Neuronal stem cell (in vitro differentiated cells): ENCODE data around the gene ZNHIT2.
A peak's percentile ranks its signal among the peaks of the same experiment; 100 is the strongest.

ENCODE experiments used
- DNase-seq: peaks from one replicate; pipeline ENCODE4 v3.0.0-alpha.2; 2013; ENCODE audit warnings: low spot score
- H2AFZ ChIP-seq: one replicate; pipeline ENCODE4 v1.6.1; 2013; ENCODE audit warnings: mild to moderate bottlenecking, low read length, inconsistent platforms
- H2AK5ac ChIP-seq: 2 replicates; pipeline ENCODE4 v1.6.1; 2013; ENCODE audit warnings: low read depth, mild to moderate bottlenecking, inconsistent platforms, low read length, moderate library complexity, mixed read lengths
- H2BK120ac ChIP-seq: 2 replicates; pipeline ENCODE4 v1.6.1; 2013; ENCODE audit warnings: low read depth, mild to moderate bottlenecking, inconsistent platforms, low read length, moderate library complexity, mixed read lengths
- H2BK12ac ChIP-seq: one replicate; pipeline ENCODE4 v1.6.1; 2013; ENCODE audit warnings: low read length, inconsistent platforms
- H2BK15ac ChIP-seq: 2 replicates; pipeline ENCODE4 v1.6.1; 2013; ENCODE audit warnings: mild to moderate bottlenecking, low read length, inconsistent platforms, mixed read lengths
- H2BK5ac ChIP-seq: one replicate; pipeline ENCODE4 v1.6.1; 2013; ENCODE audit warnings: inconsistent platforms, mild to moderate bottlenecking, low read length, moderate library complexity
- H3K14ac ChIP-seq: one replicate; pipeline ENCODE4 v1.6.1; 2013; ENCODE audit warnings: low read length, inconsistent platforms
- H3K18ac ChIP-seq: 2 replicates; pipeline ENCODE4 v1.6.1; 2013; ENCODE audit warnings: low read length, inconsistent platforms
- H3K23ac ChIP-seq: 2 replicates; pipeline ENCODE4 v1.6.1; 2013; ENCODE audit warnings: low read depth, mild to moderate bottlenecking, mixed read lengths, low read length, inconsistent platforms; ENCODE audit not compliant: poor library complexity
- H3K27ac ChIP-seq: replicated peaks from 3 replicates; pipeline ENCODE4 v1.5.1; 2013; ENCODE audit warnings: low read length, inconsistent platforms
- H3K27me3 ChIP-seq, 3 experiments: 2 replicates each; pipeline ENCODE4 v1.6.1; 2013; ENCODE audit warnings: low read length in 3 of 3, mild to moderate bottlenecking in 2 of 3, inconsistent platforms in 1 of 3, low read depth in 1 of 3, mixed read lengths in 1 of 3, moderate library complexity in 1 of 3; ENCODE audit not compliant: control insufficient read depth in 3 of 3, insufficient read depth in 3 of 3
- H3K36me3 ChIP-seq, 2 donors: replicated peaks in 1 of 2; 2 replicates each; pipeline ENCODE4 v1.6.1; 2013; ENCODE audit warnings: low read length in 2 of 2; ENCODE audit not compliant: control insufficient read depth in 2 of 2, insufficient read depth in 2 of 2
- H3K4ac ChIP-seq: 2 replicates; pipeline ENCODE4 v1.6.1; 2013; ENCODE audit warnings: inconsistent platforms, mild to moderate bottlenecking, low read length, moderate library complexity
- H3K4me1 ChIP-seq, 2 donors: 1 replicate in 1 of 2; 2 replicates in 1 of 2; pipeline ENCODE4 v1.6.1; 2013; ENCODE audit warnings: low read length in 2 of 2, low read depth in 1 of 2; ENCODE audit not compliant: control insufficient read depth in 2 of 2, insufficient read depth in 1 of 2
- H3K4me2 ChIP-seq: one replicate; pipeline ENCODE4 v1.6.1; 2013; ENCODE audit warnings: mild to moderate bottlenecking, low read length, inconsistent platforms; ENCODE audit not compliant: insufficient read depth, poor library complexity, severe bottlenecking
- H3K4me3 ChIP-seq, 2 donors: 2 replicates each; pipeline ENCODE4 v1.5.1; 2013; ENCODE audit warnings: low read length in 2 of 2, mild to moderate bottlenecking in 2 of 2, inconsistent platforms in 1 of 2, moderate library complexity in 1 of 2
- H3K79me1 ChIP-seq: one replicate; pipeline ENCODE4 v1.6.1; 2013; ENCODE audit warnings: low read depth, mild to moderate bottlenecking, inconsistent platforms, low read length, moderate library complexity
- H3K9ac ChIP-seq: one replicate; pipeline ENCODE4 v1.6.1; 2013; ENCODE audit warnings: mild to moderate bottlenecking, low read depth, low read length, inconsistent platforms; ENCODE audit not compliant: poor library complexity
- H3K9me3 ChIP-seq, 2 donors: replicated peaks in 1 of 2; 2 replicates each; pipeline versions ENCODE3 to v1.6.1; 2013; ENCODE audit warnings: low read length in 2 of 2, mild to moderate bottlenecking in 2 of 2, inconsistent platforms in 1 of 2, low read depth in 1 of 2, mixed read lengths in 1 of 2, moderate library complexity in 1 of 2; ENCODE audit not compliant: control insufficient read depth in 2 of 2, insufficient read depth in 1 of 2
- H4K8ac ChIP-seq: one replicate; pipeline ENCODE4 v1.6.1; 2013; ENCODE audit warnings: low read depth, mild to moderate bottlenecking, inconsistent platforms, low read length, moderate library complexity
- H4K91ac ChIP-seq: one replicate; pipeline ENCODE4 v1.6.1; 2013; ENCODE audit warnings: low read length, low read depth, mild to moderate bottlenecking, inconsistent platforms; ENCODE audit not compliant: poor library complexity
- WGBS, 2 donors: extraction: QIAGEN DNeasy Blood & Tissue Kit; methylation state at CpG; one replicate each; pipeline ENCODE4 v1.1.7; 2013; ENCODE audit warnings: missing lambda C conversion rate in 2 of 2, mixed read lengths in 1 of 2; ENCODE audit not compliant: insufficient read length in 2 of 2, insufficient replicate concordance in 1 of 2; ENCODE audit errors: extremely low coverage in 2 of 2; 5-methylcytosine and 5-hydroxymethylcytosine counted together

ZNHIT2 gene

GRCh38 chr11:65126624-65127274 lies 9.2 kb upstream of the ZNHIT2 start:
- WGBS, 2 donors, result no CpG with 5 or more reads among the region's 6 CpGs
- Histone ChIP-seq H3K4me1 (peaks cover 0 to 5% of the 10 kb centered on the region in 2 donors), H2BK15ac (no peak overlapping the region), H2AFZ (no peak overlapping the region), H3K27ac (no peak overlapping the region), H3K14ac (no peak overlapping the region), H3K23ac (no peak overlapping the region), H3K4ac (no peak overlapping the region), H2BK12ac (no peak overlapping the region), H2AK5ac (no peak overlapping the region), H2BK120ac (no peak overlapping the region), H3K27me3 (no peaks in the 10 kb centered on the region), H3K9ac (no peak overlapping the region), H3K79me1 (peaks cover 3% of the 10 kb centered on the region), H3K4me2 (no peak overlapping the region), H4K8ac (no peak overlapping the region), H3K36me3 (peaks cover 59 to 80% of the 10 kb centered on the region in 2 donors), H3K9me3 (no peaks in the 10 kb centered on the region), H2BK5ac (no peak overlapping the region), H3K4me3 (peak overlapping the region in 1 of 2 donors; percentile 12), H3K18ac (no peak overlapping the region), H4K91ac (no peak overlapping the region)
- DNase-seq, result no peak

GRCh38 chr11:65125197-65126056 lies 7.9 kb upstream of the ZNHIT2 start:
- Histone ChIP-seq H2BK120ac (no peak overlapping the region), H3K9me3 (no peaks in the 10 kb centered on the region), H4K8ac (no peak overlapping the region), H3K4ac (no peak overlapping the region), H2AK5ac (no peak overlapping the region), H2BK15ac (no peak overlapping the region), H3K4me3 (no peak overlapping the region), H3K4me1 (peaks cover 3 to 11% of the 10 kb centered on the region in 2 donors), H3K36me3 (peaks cover 52 to 76% of the 10 kb centered on the region in 2 donors), H3K9ac (peak overlapping the region; percentile 51), H2BK5ac (no peak overlapping the region), H3K18ac (no peak overlapping the region), H2AFZ (no peak overlapping the region), H4K91ac (no peak overlapping the region), H3K4me2 (no peak overlapping the region), H3K27ac (no peak overlapping the region), H3K27me3 (no peaks in the 10 kb centered on the region), H2BK12ac (no peak overlapping the region), H3K79me1 (peaks cover 6% of the 10 kb centered on the region), H3K14ac (no peak overlapping the region), H3K23ac (no peak overlapping the region)
- whole genome bisulfite sequencing, 2 donors, result no CpG with 5 or more reads among the region's 12 CpGs
- DNase-seq, result no peak

- no peak overlapping the region for H3K4me3 ChIP-seq
- H3K14ac ChIP-seq, result no peak overlapping the region
- peaks cover 3 to 11% of the 10 kb centered on the region in 2 donors for H3K4me1 ChIP-seq
- no peaks in the 10 kb centered on the region for H3K27me3 ChIP-seq
- H3K9ac ChIP-seq, result no peak overlapping the region
- H3K4me2 ChIP-seq, result no peak overlapping the region
- H2BK120ac ChIP-seq, result no peak overlapping the region
- H4K8ac ChIP-seq, result no peak overlapping the region
- H2AFZ ChIP-seq, result no peak overlapping the region
- H3K79me1 ChIP-seq, result peaks cover 6% of the 10 kb centered on the region
- H3K18ac ChIP-seq, result no peak overlapping the region
- no peak overlapping the region for H2BK5ac ChIP-seq
- no peak overlapping the region for H2BK12ac ChIP-seq
- H3K36me3 ChIP-seq, result peaks cover 50 to 76% of the 10 kb centered on the region in 2 donors
- no peak overlapping the region for H3K23ac ChIP-seq
- no peak overlapping the region for H3K27ac ChIP-seq
- no peak overlapping the region for H2AK5ac ChIP-seq
- no peak overlapping the region for H4K91ac ChIP-seq
- H3K9me3 ChIP-seq, result no peaks in the 10 kb centered on the region
- DNase-seq, result no peak
- no peak overlapping the region for H3K4ac ChIP-seq
- no CpG with 5 or more reads among the region's 5 CpGs for WGBS, 2 donors
- H2BK15ac ChIP-seq, result no peak overlapping the region
Observed at GRCh38 chr11:65124480-65125196, 7.1 kb upstream of the ZNHIT2 start.
